IMR-90 (cell line): ENCODE data around the gene PIAS1. TPM values are rescaled to one million over a fixed set of nuclear protein-coding genes. Genes with fewer than 3 reads are reported as not detected.

ENCODE experiments used
- ATAC-seq: fragments of 200-7000 bp; cut with Tn5 transposase; 2 replicates; pipeline ENCODE4 v1.9.1; 2020; ENCODE audit warnings: low read depth, mild to moderate bottlenecking, moderate library complexity
- BruUV-seq: library from RNA; stranded (reverse); fragments of 400-500 nt; replicated peaks from 2 replicates; lab custom pipeline; 2021; lab: Mats Ljungman, UMichigan
- CTCF ChIA-PET: fragments of 300-600 bp; formaldehyde crosslinking; extraction: SDS; loops from one replicate; lab custom pipeline; 2021; ENCODE audit warnings: antibody characterized with exemption; lab: Yijun Ruan, JAX
- POLR2A ChIA-PET: fragments of 300-600 bp; sonication (Branson Sonifier 250); formaldehyde crosslinking; loops from one replicate; lab custom pipeline; 2022; ENCODE audit warnings: antibody characterized with exemption; ENCODE audit not compliant: unreplicated experiment; lab: Charles Lee
- DNase-seq: peaks from one replicate; pipeline ENCODE4 v3.0.0; 2013
- H2AFZ ChIP-seq: replicated peaks from 2 replicates; pipeline ENCODE3; 2013; ENCODE audit warnings: low read length, mild to moderate bottlenecking; ENCODE audit not compliant: poor library complexity
- H2AK5ac ChIP-seq: 2 replicates; pipeline ENCODE4 v1.6.1; 2013; ENCODE audit warnings: low read depth, low read length, inconsistent platforms
- H2AK9ac ChIP-seq: replicated peaks from 2 replicates; pipeline ENCODE3; 2013; ENCODE audit warnings: mild to moderate bottlenecking, low read depth, low read length, moderate library complexity; ENCODE audit not compliant: poor library complexity
- H2BK120ac ChIP-seq: 2 replicates; pipeline ENCODE4 v1.6.1; 2013; ENCODE audit warnings: low read depth, low read length, inconsistent platforms
- H2BK15ac ChIP-seq: 3 replicates; pipeline ENCODE4 v1.6.1; 2013; ENCODE audit warnings: low read depth, low read length, inconsistent platforms
- H2BK20ac ChIP-seq: 2 replicates; pipeline ENCODE4 v1.6.1; 2013; ENCODE audit warnings: low read depth, mild to moderate bottlenecking, inconsistent platforms, low read length, moderate library complexity
- H2BK5ac ChIP-seq: 2 replicates; pipeline ENCODE4 v1.6.1; 2013; ENCODE audit warnings: mild to moderate bottlenecking, low read depth, low read length, inconsistent platforms; ENCODE audit not compliant: poor library complexity, severe bottlenecking
- H3K14ac ChIP-seq: replicated peaks from 2 replicates; pipeline ENCODE4 v1.6.1; 2013; ENCODE audit warnings: low read depth, low read length, inconsistent platforms
- H3K18ac ChIP-seq: 2 replicates; pipeline ENCODE4 v1.6.1; 2013; ENCODE audit warnings: low read depth, low read length, control low read depth
- H3K23ac ChIP-seq: 2 replicates; pipeline ENCODE4 v1.6.1; 2013; ENCODE audit warnings: low read depth, low read length, inconsistent platforms
- H3K27ac ChIP-seq: 2 replicates; pipeline ENCODE4 v1.5.1; 2013; ENCODE audit warnings: mild to moderate bottlenecking, control low read depth, low read length; ENCODE audit not compliant: insufficient read depth
- H3K27me3 ChIP-seq: 2 replicates; pipeline ENCODE4 v1.6.1; 2013; ENCODE audit warnings: low read length; ENCODE audit not compliant: control insufficient read depth, insufficient read depth
- H3K36me3 ChIP-seq: 2 replicates; pipeline ENCODE4 v1.6.1; 2013; ENCODE audit warnings: low read length, mixed read lengths; ENCODE audit not compliant: control insufficient read depth, insufficient read depth
- H3K4ac ChIP-seq: 2 replicates; pipeline ENCODE4 v1.6.1; 2013; ENCODE audit warnings: low read depth, low read length, inconsistent platforms
- H3K4me1 ChIP-seq: 2 replicates; pipeline ENCODE4 v1.6.1; 2013; ENCODE audit warnings: low read length, mixed read lengths; ENCODE audit not compliant: control insufficient read depth, insufficient read depth
- H3K4me2 ChIP-seq: 2 replicates; pipeline ENCODE4 v1.6.1; 2013; ENCODE audit warnings: low read depth, mild to moderate bottlenecking, control low read depth, low read length, moderate library complexity
- H3K4me3 ChIP-seq: 2 replicates; pipeline ENCODE4 v1.5.1; 2013; ENCODE audit warnings: low read depth, mild to moderate bottlenecking, control low read depth, low read length, moderate library complexity; ENCODE audit not compliant: insufficient read depth
- H3K56ac ChIP-seq: 2 replicates; pipeline ENCODE4 v1.6.1; 2013; ENCODE audit warnings: low read length, inconsistent platforms; ENCODE audit not compliant: insufficient read depth; ENCODE audit errors: extremely low read depth
- H3K79me1 ChIP-seq, 2 experiments: 2 replicates each; pipeline ENCODE4 v1.6.1; 2013; ENCODE audit warnings: low read length in 2 of 2, inconsistent platforms in 1 of 2, low read depth in 1 of 2
- H3K9ac ChIP-seq: 2 replicates; pipeline ENCODE4 v1.6.1; 2013; ENCODE audit warnings: low read depth, low read length, control low read depth
- H3K9me1 ChIP-seq: 2 replicates; pipeline ENCODE4 v1.6.1; 2013; ENCODE audit warnings: low read length, inconsistent platforms; ENCODE audit not compliant: insufficient read depth
- H3K9me3 ChIP-seq: 2 replicates; pipeline ENCODE4 v1.6.1; 2013; ENCODE audit warnings: low read length; ENCODE audit not compliant: control insufficient read depth, insufficient read depth
- H4K20me1 ChIP-seq: 2 replicates; pipeline ENCODE4 v1.6.1; 2013; ENCODE audit warnings: low read length, inconsistent platforms; ENCODE audit not compliant: insufficient read depth
- H4K5ac ChIP-seq: 2 replicates; pipeline ENCODE4 v1.6.1; 2013; ENCODE audit warnings: mild to moderate bottlenecking, low read depth, low read length, control low read depth
- H4K8ac ChIP-seq, 2 experiments: 2 replicates each; pipeline ENCODE4 v1.6.1; 2013; ENCODE audit warnings: low read depth in 2 of 2, low read length in 2 of 2, control low read depth in 1 of 2, inconsistent platforms in 1 of 2
- H4K91ac ChIP-seq: 2 replicates; pipeline ENCODE4 v1.6.1; 2013; ENCODE audit warnings: low read depth, low read length, inconsistent platforms; ENCODE audit not compliant: insufficient read depth
- BHLHE40 ChIP-seq: fragments of 150-350 bp; IDR thresholded peaks from 2 replicates; pipeline ENCODE4 v1.6.1; 2016; ENCODE audit warnings: mild to moderate bottlenecking, low read depth, low read length
- CTCF ChIP-seq: conservative IDR thresholded peaks from 2 replicates; pipeline ENCODE4 v1.5.1; 2012; ENCODE audit warnings: mild to moderate bottlenecking, low read depth, low read length, improper control_type of control experiment
- ELK1 ChIP-seq: fragments of 150-350 bp; IDR thresholded peaks from 2 replicates; pipeline ENCODE4 v1.6.1; 2016; ENCODE audit warnings: low read depth, mild to moderate bottlenecking, low read length, moderate library complexity, borderline replicate concordance
- POLR2A ChIP-seq: IDR thresholded peaks from 2 replicates; pipeline ENCODE4 v1.6.1; 2012; ENCODE audit warnings: mild to moderate bottlenecking, low read depth, low read length
- USF2 ChIP-seq: fragments of 150-350 bp; IDR thresholded peaks from 2 replicates; pipeline ENCODE4 v1.6.1; 2017; ENCODE audit warnings: mild to moderate bottlenecking, antibody characterized with exemption, low read length, low read depth
- WGBS, 2 experiments: methylation state at CpG; one replicate each; pipeline versions ENCODE4 v1.1.5 to v1.1.7; 2013; ENCODE audit warnings: missing lambda C conversion rate in 2 of 2; ENCODE audit not compliant: insufficient read length in 1 of 2; ENCODE audit errors: extremely low coverage in 2 of 2; 5-methylcytosine and 5-hydroxymethylcytosine counted together
- dilution Hi-C: fragments of 300-500 bp; cut with HindIII; formaldehyde crosslinking; loops from one replicate; pipeline ENCODE4 v1.14.3; 2018; ENCODE audit warnings: low sequenced_read_pairs; ENCODE audit not compliant: unreplicated experiment
- in situ Hi-C: fragments of 300-500 bp; cut with MboI; formaldehyde crosslinking; loops from 3 replicates; pipeline ENCODE4 v1.14.3; 2019; ENCODE audit warnings: low sequenced_read_pairs, inconsistent platforms, mixed read lengths
- intact Hi-C: fragments of 100-400 bp; cut with micrococcal nuclease; formaldehyde crosslinking; loops from 2 replicates; pipeline ENCODE4 v1.10.0; 2022
- polyA plus RNA-seq, 3 experiments: library from polyadenylated mRNA; depleted of rRNA; stranded (reverse); fragments of >200 nt; gene quantifications; 2 replicates each; pipeline ENCODE4 v1.2.3, GENCODE V29; 2012; ENCODE audit warnings: low replicate concordance in 1 of 3
- total RNA-seq: library from RNA; depleted of rRNA; stranded (reverse); fragments of >200 nt; gene quantifications from 2 replicates; pipeline ENCODE4 v1.2.3, GENCODE V29; 2012

Gene PIAS1
- total and polyA plus RNA-seq, 2 of the 4 experiments (the other 2 are of a cell fraction), result 20.0 to 63.6 TPM

- POLR2A ChIA-PET, result no interaction called here
- no peaks in the 10 kb centered on the region for H3K9me1 ChIP-seq
These were observed 32.1 kb upstream of the PIAS1 start for GRCh38 chr15:68022061-68022460.

More at GRCh38 chr15:68022061-68022460, 32.1 kb upstream of the PIAS1 start:
- H3K56ac ChIP-seq, result no peak overlapping the region
- H2BK120ac ChIP-seq, result no peak overlapping the region
- H4K5ac ChIP-seq, result no peak overlapping the region
- H3K4me3 ChIP-seq, result no peak overlapping the region
- dilution Hi-C loops (no loop called here), in situ Hi-C loops (no loop called here), intact Hi-C loops (no loop called here)
- DNase-seq, result no peak
- H3K4me2 ChIP-seq, result no peak overlapping the region
- H3K9me3 ChIP-seq, result no peaks in the 10 kb centered on the region
- no peak overlapping the region for H2AK9ac ChIP-seq
- peaks cover 8% of the 10 kb centered on the region for H3K27me3 ChIP-seq
- no peak overlapping the region for H3K14ac ChIP-seq
- H2BK15ac ChIP-seq, result no peak overlapping the region
- BruUV-seq, result no TSS peak
- H2BK20ac ChIP-seq, result no peak overlapping the region
- H3K4ac ChIP-seq, result no peak overlapping the region
- no peak overlapping the region for H2AK5ac ChIP-seq
- H3K79me1 ChIP-seq, result no peaks in the 10 kb centered on the region
- no peak overlapping the region for H3K9ac ChIP-seq
- no peak overlapping the region for H3K27ac ChIP-seq
- H3K23ac ChIP-seq, result no peak overlapping the region
- no peak overlapping the region for H3K18ac ChIP-seq
- WGBS, 2 experiments, result 60% methylated on average over 2 of the region's 5 CpGs; no CpG with 5 or more reads in 1 of the 2 experiments
- no peak overlapping the region for H2AFZ ChIP-seq
- H4K8ac ChIP-seq, result no peak overlapping the region
- TF ChIP-seq BHLHE40, result no peak
- no peak for TF ChIP-seq POLR2A
- no peak for TF ChIP-seq CTCF
- no peak for TF ChIP-seq ELK1
- TF ChIP-seq USF2, result no peak
- no peak overlapping the region for H2BK5ac ChIP-seq
- ATAC-seq, result no peak
- H3K36me3 ChIP-seq, result no peaks in the 10 kb centered on the region
- CTCF ChIA-PET, result no interaction called here
- no peaks in the 10 kb centered on the region for H3K4me1 ChIP-seq
- no peaks in the 10 kb centered on the region for H4K20me1 ChIP-seq
- no peak overlapping the region for H4K91ac ChIP-seq
